Mucosa of gallbladder (tissue), 1 donor: ENCODE data around the gene TOP3A. TPM values are rescaled to one million over a fixed set of nuclear protein-coding genes. Genes with fewer than 3 reads are reported as not detected.
A peak's percentile ranks its signal among the peaks of the same experiment; 100 is the strongest.

Source experiments
- DNase-seq: peaks from one replicate; pipeline ENCODE4 v3.0.0-alpha.2; 2020; ENCODE audit warnings: low spot score
- total RNA-seq: library from RNA; stranded (reverse); gene quantifications from one replicate; pipeline ENCODE4 v1.2.1, GENCODE V29; 2021
- donor health status: DM: no; HTN: no; CAD: no.

Gene TOP3A
- total RNA-seq, 1 donor from 2014 or later = 25.6 TPM

- no peak for DNase-seq
Observed at GRCh38 chr17:18231164-18231563, 83.6 kb downstream of the TOP3A start.

GRCh38 chr17:18230288-18231141 is 84.3 kb downstream of the TOP3A start:
- DNase-seq = no peak

GRCh38 chr17:18229771-18230170 is 85.0 kb downstream of the TOP3A start:
- no peak for DNase-seq

GRCh38 chr17:18229254-18229653 is 85.5 kb downstream of the TOP3A start:
- DNase-seq = no peak

GRCh38 chr17:18228176-18228682 is 86.6 kb downstream of the TOP3A start:
- no peak for DNase-seq

GRCh38 chr17:18227635-18228034 is 87.2 kb downstream of the TOP3A start:
- no peak for DNase-seq

GRCh38 chr17:18226284-18226945 is 88.4 kb downstream of the TOP3A start:
- no peak for DNase-seq

GRCh38 chr17:18225642-18226283 is 89.0 kb downstream of the TOP3A start:
- DNase-seq = no peak

- peak; percentile 97 for DNase-seq
Observed at GRCh38 chr17:18225121-18225641, 89.6 kb downstream of the TOP3A start, which contains the start of gene LLGL1. Gene LLGL1 (plus strand): TSS chr17:18225635. CDS start chr17:18225683, 48 bp downstream.

- DNase-seq = no peak
Observed at GRCh38 chr17:18224387-18225120, 90.2 kb downstream of the TOP3A start.

GRCh38 chr17:18224053-18224386 is 90.8 kb downstream of the TOP3A start:
- DNase-seq = no peak

Other genes with a start within 250 kb of the TOP3A start
- 36.4 TPM for gene DRG2, start 227.0 kb downstream of the TOP3A start, total RNA-seq
- gene MYO15A, start 206.2 kb downstream of the TOP3A start, total RNA-seq = 3.3 TPM
- 123 TPM for gene ALKBH5, start 131.2 kb downstream of the TOP3A start, total RNA-seq
- gene LLGL1, start 89.4 kb downstream of the TOP3A start, total RNA-seq = 19.6 TPM
- 290 TPM for gene FLII, start 56.3 kb downstream of the TOP3A start, total RNA-seq
- 22.8 TPM for gene MIEF2, start 54.3 kb downstream of the TOP3A start, total RNA-seq
- gene SMCR8, start 299 bp upstream of the TOP3A start, total RNA-seq = 19.4 TPM
- gene SHMT1, start 48.6 kb upstream of the TOP3A start, total RNA-seq = 28.0 TPM
- gene EVPLL, start 62.8 kb upstream of the TOP3A start, total RNA-seq = 0.14 TPM
- 8.8 TPM for gene LGALS9C, start 161.8 kb upstream of the TOP3A start, total RNA-seq